Suprapubic skin (tissue), 4 donors: Measurements from ENCODE around the gene TUBA4B.

Experiments used
- EP300 ChIP-seq: sonication (generic); formaldehyde crosslinking; IDR thresholded peaks from one replicate; pipeline ENCODE4 v1.6.1; 2017; ENCODE audit warnings: antibody characterized with exemption
- POLR2A ChIP-seq, 2 donors: fragments of 450-650 bp; IDR thresholded peaks; one replicate each; pipeline ENCODE4 v1.6.1; 2017; ENCODE audit warnings: antibody characterized with exemption in 2 of 2, mild to moderate bottlenecking in 2 of 2, moderate library complexity in 2 of 2
- POLR2AphosphoS5 ChIP-seq, 3 donors: sonication (generic); formaldehyde crosslinking; IDR thresholded peaks; one replicate each; pipeline ENCODE4 v1.6.1; 2017; ENCODE audit warnings: antibody characterized with exemption in 3 of 3
- TF ChIP-seq, protein P1 (sequence below), 2 donors: fragments of 200-600 bp in 1 of 2; fragments of 450-650 bp in 1 of 2; sonication (generic) in 1 of 2; IDR thresholded peaks; one replicate each; pipeline ENCODE4 v1.5.1; 2016 to 2019; ENCODE audit warnings: antibody characterized with exemption in 2 of 2, mild to moderate bottlenecking in 1 of 2, moderate library complexity in 1 of 2

GRCh38 chr2:219206328-219207133, 46.5 kb upstream of the TUBA4B start, which contains the start of gene ZFAND2B:
- TF ChIP-seq, protein P1, sequence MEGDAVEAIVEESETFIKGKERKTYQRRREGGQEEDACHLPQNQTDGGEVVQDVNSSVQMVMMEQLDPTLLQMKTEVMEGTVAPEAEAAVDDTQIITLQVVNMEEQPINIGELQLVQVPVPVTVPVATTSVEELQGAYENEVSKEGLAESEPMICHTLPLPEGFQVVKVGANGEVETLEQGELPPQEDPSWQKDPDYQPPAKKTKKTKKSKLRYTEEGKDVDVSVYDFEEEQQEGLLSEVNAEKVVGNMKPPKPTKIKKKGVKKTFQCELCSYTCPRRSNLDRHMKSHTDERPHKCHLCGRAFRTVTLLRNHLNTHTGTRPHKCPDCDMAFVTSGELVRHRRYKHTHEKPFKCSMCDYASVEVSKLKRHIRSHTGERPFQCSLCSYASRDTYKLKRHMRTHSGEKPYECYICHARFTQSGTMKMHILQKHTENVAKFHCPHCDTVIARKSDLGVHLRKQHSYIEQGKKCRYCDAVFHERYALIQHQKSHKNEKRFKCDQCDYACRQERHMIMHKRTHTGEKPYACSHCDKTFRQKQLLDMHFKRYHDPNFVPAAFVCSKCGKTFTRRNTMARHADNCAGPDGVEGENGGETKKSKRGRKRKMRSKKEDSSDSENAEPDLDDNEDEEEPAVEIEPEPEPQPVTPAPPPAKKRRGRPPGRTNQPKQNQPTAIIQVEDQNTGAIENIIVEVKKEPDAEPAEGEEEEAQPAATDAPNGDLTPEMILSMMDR (IDR thresholded peaks at IDR 0.05), result no peak
- TF ChIP-seq POLR2A (IDR thresholded peaks at IDR 0.05), result peak in 1 of 2 donors; percentile 65
- TF ChIP-seq EP300, result no peak
- peak in 2 of 3 donors; percentile 78 to 84 for TF ChIP-seq POLR2AphosphoS5 (IDR thresholded peaks at IDR 0.05)
